K562 (cell line): ENCODE data around the gene IPO9. TPM values are rescaled to one million over a fixed set of nuclear protein-coding genes. Genes with fewer than 3 reads are reported as not detected.
A peak's percentile ranks its signal among the peaks of the same experiment; 100 is the strongest.

Experiments used
- ATF3 ChIP-seq, 2 experiments: fragments of 450-650 bp in 1 of 2; sonication (generic) in 1 of 2; formaldehyde crosslinking in 1 of 2; IDR thresholded peaks in 1 of 2; conservative IDR thresholded peaks in 1 of 2; 2 replicates each; pipeline versions ENCODE4 v1.6.1 to v1.8.1; 2016 to 2023; ENCODE audit warnings: mild to moderate bottlenecking in 2 of 2, moderate library complexity in 2 of 2, inconsistent platforms in 1 of 2, missing genetic modification reagents in 1 of 2
- MCM7 ChIP-seq, 2 experiments: fragments of 450-650 bp; IDR thresholded peaks; 2 replicates each; pipeline ENCODE4 v1.6.1; 2016 to 2018
- MGA ChIP-seq: fragments of 450-650 bp; IDR thresholded peaks from 2 replicates; pipeline ENCODE4 v1.6.1; 2016; ENCODE audit warnings: mild to moderate bottlenecking, moderate library complexity
- NR2C2 ChIP-seq, 2 experiments: fragments of 200-800 bp in 1 of 2; sonication (Bioruptor generic) in 1 of 2; sonication (generic) in 1 of 2; formaldehyde crosslinking in 1 of 2; IDR thresholded peaks; 2 replicates each; pipeline versions ENCODE4 v1.6.1 to v1.8.0; 2016 to 2022; ENCODE audit warnings: mild to moderate bottlenecking in 1 of 2, missing compliant biosample characterization in 1 of 2, missing genetic modification characterization in 1 of 2, missing genetic modification reagents in 1 of 2
- SAP30 ChIP-seq: fragments of 200-600 bp; sonication (generic); IDR thresholded peaks from 2 replicates; pipeline ENCODE4 v1.6.1; 2012; ENCODE audit warnings: borderline replicate concordance, low read depth, mild to moderate bottlenecking, moderate library complexity, low read length, control low read depth, inconsistent platforms; ENCODE audit not compliant: insufficient read depth, poor library complexity, severe bottlenecking
- SUPT5H ChIP-seq: fragments of 450-650 bp; IDR thresholded peaks from 2 replicates; pipeline ENCODE4 v1.6.1; 2016
- polyA plus RNA-seq, 8 experiments: library from polyadenylated mRNA; depleted of rRNA in 4 of 8; stranded (reverse) in 5 of 8; unstranded in 3 of 8; fragments of >200 nt; fragmentation: Nextera tagmentation in 2 of 8; fragmentation: Illumina TruSeq in 1 of 8; extraction: Ambion mirVana in 2 of 8; extraction: Trizol in 1 of 8; gene quantifications; 2 replicates each; pipeline versions ENCODE4 v1.2.1 to v1.2.3, GENCODE V29; 2011 to 2014; ENCODE audit warnings: inconsistent platforms in 1 of 8, missing spikeins in 1 of 8
- total RNA-seq, 7 experiments: library from RNA; depleted of rRNA in 6 of 7; stranded (reverse); fragments of >200 nt in 6 of 7; fragmentation: Illumina TruSeq in 2 of 7; extraction: Trizol in 2 of 7; gene quantifications; 2 replicates each; pipeline versions ENCODE4 v1.2.1 to v1.2.3, GENCODE V29; 2011 to 2021; ENCODE audit warnings: low replicate concordance in 1 of 7
- TF ChIP-seq, protein P1 (sequence below), 2 experiments: IDR thresholded peaks; 2 replicates each; pipeline ENCODE4 v1.6.1; 2011; ENCODE audit warnings: borderline replicate concordance in 1 of 2, control low read depth in 1 of 2, low read depth in 1 of 2, low read length in 1 of 2, mild to moderate bottlenecking in 1 of 2, mixed read lengths in 1 of 2, moderate library complexity in 1 of 2; ENCODE audit not compliant: insufficient read depth in 1 of 2, insufficient read length in 1 of 2, poor library complexity in 1 of 2, severe bottlenecking in 1 of 2; ENCODE audit errors: extremely low read depth in 1 of 2
- TF ChIP-seq, protein P2 (sequence below): sonication (generic); formaldehyde crosslinking; IDR thresholded peaks from 2 replicates; pipeline ENCODE4 v1.4.0; 2020; ENCODE audit warnings: mild to moderate bottlenecking, missing genetic modification reagents

IPO9 gene
- total and polyA plus RNA-seq, 9 of the 15 experiments (the other 6 are each of a cell fraction or from before 2014, with no cell fraction given) = 27.9 to 78.6 (median 43.9) TPM

DNA sequence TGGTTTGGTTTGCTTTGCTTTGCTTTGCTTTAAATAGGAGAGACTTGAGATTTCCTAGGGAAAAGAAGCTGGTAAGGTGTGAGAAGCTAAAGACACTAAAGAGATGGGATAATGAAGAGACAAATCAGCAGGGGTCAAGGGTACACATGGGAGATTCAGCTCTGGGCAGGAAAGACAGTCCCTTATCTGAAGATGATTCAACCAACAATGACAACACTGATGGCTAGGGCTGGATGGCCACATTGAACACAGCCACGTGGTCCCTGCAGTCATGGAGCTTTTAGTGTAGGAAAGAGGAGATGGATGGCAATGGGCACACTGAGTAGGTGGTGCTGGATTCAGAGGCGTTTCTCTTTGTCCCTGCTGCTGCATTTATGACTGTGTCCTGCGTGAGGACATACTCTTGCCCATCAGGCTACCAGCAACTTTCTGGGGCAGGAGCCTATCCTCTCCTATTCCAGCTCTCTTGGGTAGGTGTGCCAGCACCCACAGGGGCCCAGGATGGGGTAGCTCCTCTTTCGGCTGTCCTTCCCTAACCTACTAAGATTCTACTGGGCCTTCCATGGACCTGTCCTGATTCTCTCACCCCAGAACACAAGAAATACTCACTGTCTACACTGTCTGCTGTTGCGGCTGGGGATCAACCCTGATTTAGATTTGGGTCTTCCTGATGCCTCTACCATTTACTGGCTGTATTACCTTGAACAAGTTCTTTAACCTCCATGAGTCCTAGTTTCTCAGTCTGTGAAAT, 58.3 kb downstream of the IPO9 start (continued):
- TF ChIP-seq, protein P1, sequence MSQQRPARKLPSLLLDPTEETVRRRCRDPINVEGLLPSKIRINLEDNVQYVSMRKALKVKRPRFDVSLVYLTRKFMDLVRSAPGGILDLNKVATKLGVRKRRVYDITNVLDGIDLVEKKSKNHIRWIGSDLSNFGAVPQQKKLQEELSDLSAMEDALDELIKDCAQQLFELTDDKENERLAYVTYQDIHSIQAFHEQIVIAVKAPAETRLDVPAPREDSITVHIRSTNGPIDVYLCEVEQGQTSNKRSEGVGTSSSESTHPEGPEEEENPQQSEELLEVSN (IDR thresholded peaks at IDR 0.05; ENCODE audit: borderline replicate concordance in 1 of 2, extremely low read depth in 1 of 2, insufficient read depth in 1 of 2, insufficient read length in 1 of 2, low read depth in 1 of 2, low read length in 1 of 2, poor library complexity in 1 of 2, severe bottlenecking in 1 of 2) = peak in 1 of 2 experiments; percentile 17
- TF ChIP-seq MCM7 (IDR thresholded peaks at IDR 0.05) (no peak), MGA (peak; percentile 64; the same call in 1 of the 2 replicates), NR2C2 (CRISPR knock-in tag; IDR thresholded peaks at IDR 0.05) (no peak), NR2C2 (tag; IDR thresholded peaks at IDR 0.05) (peak; percentile 43; the same call in 1 of the 2 replicates), ATF3 (IDR thresholded peaks at IDR 0.05) (peak; percentile 63; the same call in 1 of the 2 replicates), ATF3 (CRISPR knock-in tag; conservative IDR thresholded peaks at IDR 0.05) (no peak), SAP30 (no peak), SUPT5H (no peak)
- TF ChIP-seq, protein P2, sequence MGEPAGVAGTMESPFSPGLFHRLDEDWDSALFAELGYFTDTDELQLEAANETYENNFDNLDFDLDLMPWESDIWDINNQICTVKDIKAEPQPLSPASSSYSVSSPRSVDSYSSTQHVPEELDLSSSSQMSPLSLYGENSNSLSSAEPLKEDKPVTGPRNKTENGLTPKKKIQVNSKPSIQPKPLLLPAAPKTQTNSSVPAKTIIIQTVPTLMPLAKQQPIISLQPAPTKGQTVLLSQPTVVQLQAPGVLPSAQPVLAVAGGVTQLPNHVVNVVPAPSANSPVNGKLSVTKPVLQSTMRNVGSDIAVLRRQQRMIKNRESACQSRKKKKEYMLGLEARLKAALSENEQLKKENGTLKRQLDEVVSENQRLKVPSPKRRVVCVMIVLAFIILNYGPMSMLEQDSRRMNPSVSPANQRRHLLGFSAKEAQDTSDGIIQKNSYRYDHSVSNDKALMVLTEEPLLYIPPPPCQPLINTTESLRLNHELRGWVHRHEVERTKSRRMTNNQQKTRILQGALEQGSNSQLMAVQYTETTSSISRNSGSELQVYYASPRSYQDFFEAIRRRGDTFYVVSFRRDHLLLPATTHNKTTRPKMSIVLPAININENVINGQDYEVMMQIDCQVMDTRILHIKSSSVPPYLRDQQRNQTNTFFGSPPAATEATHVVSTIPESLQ = no peak
